Progenitor cell of endocrine pancreas (in vitro differentiated cells): ENCODE data around the gene ZNF292. TPM values are rescaled to one million over a fixed set of nuclear protein-coding genes. Genes with fewer than 3 reads are reported as not detected.
"Not testable (repeated sequence)": the region's sequence is repeated elsewhere in the genome, so short reads cannot be mapped to it uniquely, and the experiment has no call there.

Experiments
- DNase-seq: peaks from one replicate; pipeline ENCODE4 v3.0.0; 2021; ENCODE audit warnings: low spot score; ENCODE audit not compliant: unreplicated experiment
- H3K27ac Mint-ChIP-seq: 2 replicates; pipeline ENCODE4 v1.8.0; 2021; ENCODE audit warnings: mild to moderate bottlenecking, moderate library complexity, mixed read lengths
- H3K27me3 Mint-ChIP-seq: 2 replicates; pipeline ENCODE4 v1.8.0; 2021; ENCODE audit warnings: mixed read lengths
- H3K36me3 Mint-ChIP-seq: 2 replicates; pipeline ENCODE4 v1.8.0; 2022; ENCODE audit warnings: mixed read lengths; ENCODE audit not compliant: insufficient read depth
- H3K4me1 Mint-ChIP-seq: 2 replicates; pipeline ENCODE4 v1.8.0; 2021; ENCODE audit warnings: low read depth, mixed read lengths
- H3K4me3 Mint-ChIP-seq: 2 replicates; pipeline ENCODE4 v1.8.0; 2021; ENCODE audit warnings: low read depth, mild to moderate bottlenecking, moderate library complexity, mixed read lengths
- H3K9me3 Mint-ChIP-seq: 2 replicates; pipeline ENCODE4 v1.8.0; 2021; ENCODE audit warnings: low read depth, mixed read lengths
- CTCF ChIP-seq: fragments of 200-600 bp; sonication (generic); IDR thresholded peaks from one replicate; pipeline ENCODE4 v1.5.0; 2021; ENCODE audit warnings: antibody characterized with exemption, mild to moderate bottlenecking; ENCODE audit not compliant: unreplicated experiment
- total RNA-seq: library from RNA; stranded (reverse); gene quantifications from 2 replicates; pipeline ENCODE4 v1.2.1, GENCODE V29; 2021

ZNF292 gene
- total RNA-seq, 1 donor from 2014 or later = 67.9 TPM

GRCh38 chr6:87182940-87183339 lies 27.6 kb downstream of the ZNF292 start:
- Mint-ChIP-seq H3K4me3 (no peak overlapping the region), H3K27ac (no peak overlapping the region), H3K27me3 (no peaks in the 10 kb centered on the region), H3K9me3 (peaks cover 1% of the 10 kb centered on the region), H3K36me3 (peaks cover 12% of the 10 kb centered on the region), H3K4me1 (no peaks in the 10 kb centered on the region)
- no peak for TF ChIP-seq CTCF
- DNase-seq = no peak

- Mint-ChIP-seq H3K27ac (no peak overlapping the region), H3K4me3 (no peak overlapping the region), H3K36me3 (peaks cover 8% of the 10 kb centered on the region), H3K27me3 (no peaks in the 10 kb centered on the region), H3K4me1 (no peaks in the 10 kb centered on the region), H3K9me3 (no peaks in the 10 kb centered on the region)
- no peak for TF ChIP-seq CTCF
- DNase-seq = no peak
These were observed 28.3 kb downstream of the ZNF292 start for GRCh38 chr6:87183687-87184086.

GRCh38 chr6:87184762-87185250 lies 29.4 kb downstream of the ZNF292 start:
- TF ChIP-seq CTCF = no peak
- no peaks in the 10 kb centered on the region for H3K9me3 Mint-ChIP-seq
- H3K36me3 Mint-ChIP-seq = peaks cover 8% of the 10 kb centered on the region
- H3K4me1 Mint-ChIP-seq = no peaks in the 10 kb centered on the region
- no peak overlapping the region for H3K27ac Mint-ChIP-seq
- no peak for DNase-seq
- H3K27me3 Mint-ChIP-seq = no peaks in the 10 kb centered on the region
- H3K4me3 Mint-ChIP-seq = no peak overlapping the region

GRCh38 chr6:87196275-87196842 lies 41.0 kb downstream of the ZNF292 start:
- H3K9me3 Mint-ChIP-seq = no peaks in the 10 kb centered on the region
- DNase-seq = no peak
- peaks cover 5% of the 10 kb centered on the region for H3K4me1 Mint-ChIP-seq
- no peak for TF ChIP-seq CTCF
- H3K4me3 Mint-ChIP-seq = no peak overlapping the region
- peaks cover 1% of the 10 kb centered on the region for H3K36me3 Mint-ChIP-seq
- no peak overlapping the region for H3K27ac Mint-ChIP-seq
- no peaks in the 10 kb centered on the region for H3K27me3 Mint-ChIP-seq

- peaks cover 5% of the 10 kb centered on the region for H3K4me1 Mint-ChIP-seq
- no peaks in the 10 kb centered on the region for H3K27me3 Mint-ChIP-seq
- H3K4me3 Mint-ChIP-seq = no peak overlapping the region
- DNase-seq = no peak
- H3K36me3 Mint-ChIP-seq = peaks cover 1% of the 10 kb centered on the region
- no peak for TF ChIP-seq CTCF
- no peak overlapping the region for H3K27ac Mint-ChIP-seq
- H3K9me3 Mint-ChIP-seq = no peaks in the 10 kb centered on the region
These were observed 42.2 kb downstream of the ZNF292 start for GRCh38 chr6:87197547-87197946.

GRCh38 chr6:87198022-87198810 lies 42.9 kb downstream of the ZNF292 start:
- not testable (repeated sequence) for H3K36me3 Mint-ChIP-seq, H3K4me3 Mint-ChIP-seq, H3K9me3 Mint-ChIP-seq, H3K27me3 Mint-ChIP-seq, DNase-seq, H3K27ac Mint-ChIP-seq, H3K4me1 Mint-ChIP-seq
